Gastrocnemius medialis (tissue), 4 donors: ENCODE data around the gene SRPK3.

ENCODE experiments used
- POLR2A ChIP-seq, 2 donors: fragments of 450-650 bp; IDR thresholded peaks; one replicate each; pipeline ENCODE4 v1.6.1; 2017; ENCODE audit warnings: antibody characterized with exemption in 2 of 2, mild to moderate bottlenecking in 2 of 2, moderate library complexity in 2 of 2
- TF ChIP-seq, protein P1 (sequence below), 5 experiments: fragments of 450-650 bp in 3 of 5; fragments of 200-600 bp in 2 of 5; sonication (generic) in 2 of 5; IDR thresholded peaks in 4 of 5; conservative IDR thresholded peaks in 1 of 5; 1 replicate in 4 of 5; 2 replicates in 1 of 5; pipeline ENCODE4 v1.5.1; 2016 to 2019; ENCODE audit warnings: antibody characterized with exemption in 5 of 5, mild to moderate bottlenecking in 3 of 5, moderate library complexity in 3 of 5

DNA sequence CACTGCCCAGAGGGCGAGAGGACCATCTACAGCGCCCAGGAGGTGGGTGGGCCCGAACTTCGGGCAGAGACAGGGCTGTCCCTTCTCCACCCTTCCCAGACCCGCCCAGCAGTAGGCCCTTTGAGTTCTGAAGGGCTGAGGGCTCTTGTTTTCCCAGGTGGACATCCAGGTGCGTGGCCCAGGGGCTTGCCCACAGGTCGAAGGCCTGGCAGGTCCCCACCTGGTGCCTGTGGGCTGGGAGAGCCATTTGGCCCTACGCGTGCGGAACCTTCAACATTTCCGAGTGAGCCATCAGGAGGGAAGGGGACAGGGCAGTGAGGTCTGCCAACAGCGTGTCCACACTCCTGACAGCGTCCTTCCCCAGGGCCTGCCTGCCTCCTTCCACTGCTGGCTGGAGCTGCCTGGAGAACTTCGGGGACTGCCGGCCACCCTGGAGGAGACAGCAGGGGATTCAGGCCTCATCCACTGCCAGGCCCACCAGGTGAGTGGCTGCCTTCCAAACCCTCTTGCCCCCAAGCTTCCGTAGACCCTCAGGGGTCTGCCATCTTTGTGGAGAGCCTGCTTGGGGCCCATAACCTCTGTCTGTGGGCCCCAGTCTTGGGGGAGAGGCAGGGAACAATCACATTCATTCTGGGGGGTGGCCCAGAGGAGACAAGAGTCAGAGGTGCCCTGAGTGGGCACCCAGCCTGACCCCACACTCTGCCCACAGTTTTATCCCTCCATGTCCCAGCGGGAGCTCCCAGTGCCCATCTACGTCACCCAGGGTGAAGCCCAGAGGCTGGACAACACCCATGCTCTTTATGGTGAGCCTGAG, 10.0 kb upstream of the SRPK3 start:
- TF ChIP-seq POLR2A (IDR thresholded peaks at IDR 0.05): no peak
- TF ChIP-seq, protein P1, sequence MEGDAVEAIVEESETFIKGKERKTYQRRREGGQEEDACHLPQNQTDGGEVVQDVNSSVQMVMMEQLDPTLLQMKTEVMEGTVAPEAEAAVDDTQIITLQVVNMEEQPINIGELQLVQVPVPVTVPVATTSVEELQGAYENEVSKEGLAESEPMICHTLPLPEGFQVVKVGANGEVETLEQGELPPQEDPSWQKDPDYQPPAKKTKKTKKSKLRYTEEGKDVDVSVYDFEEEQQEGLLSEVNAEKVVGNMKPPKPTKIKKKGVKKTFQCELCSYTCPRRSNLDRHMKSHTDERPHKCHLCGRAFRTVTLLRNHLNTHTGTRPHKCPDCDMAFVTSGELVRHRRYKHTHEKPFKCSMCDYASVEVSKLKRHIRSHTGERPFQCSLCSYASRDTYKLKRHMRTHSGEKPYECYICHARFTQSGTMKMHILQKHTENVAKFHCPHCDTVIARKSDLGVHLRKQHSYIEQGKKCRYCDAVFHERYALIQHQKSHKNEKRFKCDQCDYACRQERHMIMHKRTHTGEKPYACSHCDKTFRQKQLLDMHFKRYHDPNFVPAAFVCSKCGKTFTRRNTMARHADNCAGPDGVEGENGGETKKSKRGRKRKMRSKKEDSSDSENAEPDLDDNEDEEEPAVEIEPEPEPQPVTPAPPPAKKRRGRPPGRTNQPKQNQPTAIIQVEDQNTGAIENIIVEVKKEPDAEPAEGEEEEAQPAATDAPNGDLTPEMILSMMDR (IDR thresholded peaks at IDR 0.05 in 4 of 5, conservative IDR thresholded peaks at IDR 0.05 in 1 of 5): no peak
